CD4-positive, alpha-beta T cell treated with Interferon alpha-2 for 1 hour (primary cell): ENCODE measurements around the gene NF1.
"Not testable (repeated sequence)": the region's sequence is repeated elsewhere in the genome, so short reads cannot be mapped to it uniquely, and the experiment has no call there.

ENCODE experiments used
- DNase-seq, 2 donors: peaks; one replicate each; pipeline ENCODE4 v3.0.0-alpha.2; 2020 to 2022

NF1 gene

GRCh38 chr17:31364012-31364411 is 269.2 kb downstream of the NF1 start:
- no peak for DNase-seq

GRCh38 chr17:31366088-31366487 is 271.3 kb downstream of the NF1 start:
- DNase-seq: no peak

- no peak for DNase-seq
These were observed 274.5 kb downstream of the NF1 start for GRCh38 chr17:31369266-31369665.

GRCh38 chr17:31371511-31372097 is 276.8 kb downstream of the NF1 start:
- DNase-seq: no peak

GRCh38 chr17:31373150-31374093 is 278.6 kb downstream of the NF1 start:
- DNase-seq: peak; percentile 35 to 75

- DNase-seq: no peak
These were observed 279.3 kb downstream of the NF1 start for GRCh38 chr17:31374094-31374447.

- DNase-seq: no peak
These were observed 279.7 kb downstream of the NF1 start for GRCh38 chr17:31374503-31374902.

GRCh38 chr17:31378638-31379037 is 283.9 kb downstream of the NF1 start:
- no peak for DNase-seq

- no peak for DNase-seq
These were observed 284.9 kb downstream of the NF1 start for GRCh38 chr17:31379597-31380205.

GRCh38 chr17:31381165-31381668 is 286.4 kb downstream of the NF1 start:
- no peak for DNase-seq

GRCh38 chr17:31382668-31383275 is 288.0 kb downstream of the NF1 start:
- not testable (repeated sequence) for DNase-seq

- DNase-seq: not testable (repeated sequence)
These were observed 288.7 kb downstream of the NF1 start for GRCh38 chr17:31383488-31383887.

GRCh38 chr17:31385428-31386285 is 290.9 kb downstream of the NF1 start:
- DNase-seq: no peak

- DNase-seq: no peak
These were observed 291.8 kb downstream of the NF1 start for GRCh38 chr17:31386542-31387075.

- DNase-seq: no peak
These were observed 292.7 kb downstream of the NF1 start for GRCh38 chr17:31387438-31387837.

- no peak for DNase-seq
These were observed 293.6 kb downstream of the NF1 start for GRCh38 chr17:31388351-31388750.

- DNase-seq: peak; percentile 35 to 46
These were observed 294.2 kb downstream of the NF1 start for GRCh38 chr17:31388770-31389656.

- DNase-seq: no peak
These were observed 295.0 kb downstream of the NF1 start for GRCh38 chr17:31389657-31390381.

- DNase-seq: no peak
These were observed 295.6 kb downstream of the NF1 start for GRCh38 chr17:31390426-31390747.

GRCh38 chr17:31390748-31391495 is 296.1 kb downstream of the NF1 start:
- DNase-seq: no peak
